Body of pancreas (tissue), 4 donors: ENCODE measurements around the gene SLX9.

Source experiments
- POLR2A ChIP-seq, 3 donors: fragments of 450-650 bp; IDR thresholded peaks; one replicate each; pipeline ENCODE4 v1.6.1; 2016; ENCODE audit warnings: antibody characterized with exemption in 3 of 3, mild to moderate bottlenecking in 2 of 3
- TF ChIP-seq, protein P1 (sequence below), 7 experiments: fragments of 450-650 bp in 4 of 7; fragments of 200-600 bp in 3 of 7; sonication (generic) in 3 of 7; IDR thresholded peaks; one replicate each; pipeline ENCODE4 v1.5.1; 2016 to 2019; ENCODE audit warnings: antibody characterized with exemption in 7 of 7

GRCh38 chr21:44940116-44940631 is 345 bp downstream of the SLX9 start:
- TF ChIP-seq, protein P1, sequence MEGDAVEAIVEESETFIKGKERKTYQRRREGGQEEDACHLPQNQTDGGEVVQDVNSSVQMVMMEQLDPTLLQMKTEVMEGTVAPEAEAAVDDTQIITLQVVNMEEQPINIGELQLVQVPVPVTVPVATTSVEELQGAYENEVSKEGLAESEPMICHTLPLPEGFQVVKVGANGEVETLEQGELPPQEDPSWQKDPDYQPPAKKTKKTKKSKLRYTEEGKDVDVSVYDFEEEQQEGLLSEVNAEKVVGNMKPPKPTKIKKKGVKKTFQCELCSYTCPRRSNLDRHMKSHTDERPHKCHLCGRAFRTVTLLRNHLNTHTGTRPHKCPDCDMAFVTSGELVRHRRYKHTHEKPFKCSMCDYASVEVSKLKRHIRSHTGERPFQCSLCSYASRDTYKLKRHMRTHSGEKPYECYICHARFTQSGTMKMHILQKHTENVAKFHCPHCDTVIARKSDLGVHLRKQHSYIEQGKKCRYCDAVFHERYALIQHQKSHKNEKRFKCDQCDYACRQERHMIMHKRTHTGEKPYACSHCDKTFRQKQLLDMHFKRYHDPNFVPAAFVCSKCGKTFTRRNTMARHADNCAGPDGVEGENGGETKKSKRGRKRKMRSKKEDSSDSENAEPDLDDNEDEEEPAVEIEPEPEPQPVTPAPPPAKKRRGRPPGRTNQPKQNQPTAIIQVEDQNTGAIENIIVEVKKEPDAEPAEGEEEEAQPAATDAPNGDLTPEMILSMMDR (IDR thresholded peaks at IDR 0.05) = no peak
- TF ChIP-seq POLR2A (IDR thresholded peaks at IDR 0.05) = no peak
